ENCODE data around the gene LTA4H.
"Not testable (repeated sequence)": the region's sequence is repeated elsewhere in the genome, so short reads cannot be mapped to it uniquely, and the experiment has no call there.

The LTA4H gene

DNA sequence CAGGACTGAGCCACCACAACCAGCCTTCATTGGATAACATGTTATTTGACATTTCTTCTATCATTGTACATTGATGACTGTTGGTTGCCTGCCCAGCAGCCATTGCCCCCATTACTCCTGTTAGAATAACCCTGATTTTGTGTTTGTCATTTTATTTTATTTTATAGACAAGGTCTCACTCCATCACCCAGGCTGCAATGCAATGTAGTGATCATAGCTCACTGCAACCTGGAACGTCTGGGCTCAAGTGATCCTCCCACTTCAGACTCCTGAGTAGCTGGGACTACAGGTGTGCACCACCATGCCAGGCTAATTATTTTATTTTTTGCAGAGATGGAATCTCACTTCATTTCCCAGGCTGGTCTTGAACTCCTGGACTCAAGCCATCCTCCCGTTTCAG is 33.2 kb upstream of the LTA4H start:
- no peaks in the 10 kb centered on the region for H3K9me3 Mint-ChIP-seq
- no peaks in the 10 kb centered on the region for H3K4me1 Mint-ChIP-seq
- H3K36me3 Mint-ChIP-seq (ENCODE audit: low read depth) = no peaks in the 10 kb centered on the region
- no peak overlapping the region for H3K27ac Mint-ChIP-seq
- H3K27me3 Mint-ChIP-seq (ENCODE audit: low read depth) = peaks cover 14% of the 10 kb centered on the region
- no peak overlapping the region for H3K4me3 Mint-ChIP-seq
- TF ChIP-seq, protein P1, sequence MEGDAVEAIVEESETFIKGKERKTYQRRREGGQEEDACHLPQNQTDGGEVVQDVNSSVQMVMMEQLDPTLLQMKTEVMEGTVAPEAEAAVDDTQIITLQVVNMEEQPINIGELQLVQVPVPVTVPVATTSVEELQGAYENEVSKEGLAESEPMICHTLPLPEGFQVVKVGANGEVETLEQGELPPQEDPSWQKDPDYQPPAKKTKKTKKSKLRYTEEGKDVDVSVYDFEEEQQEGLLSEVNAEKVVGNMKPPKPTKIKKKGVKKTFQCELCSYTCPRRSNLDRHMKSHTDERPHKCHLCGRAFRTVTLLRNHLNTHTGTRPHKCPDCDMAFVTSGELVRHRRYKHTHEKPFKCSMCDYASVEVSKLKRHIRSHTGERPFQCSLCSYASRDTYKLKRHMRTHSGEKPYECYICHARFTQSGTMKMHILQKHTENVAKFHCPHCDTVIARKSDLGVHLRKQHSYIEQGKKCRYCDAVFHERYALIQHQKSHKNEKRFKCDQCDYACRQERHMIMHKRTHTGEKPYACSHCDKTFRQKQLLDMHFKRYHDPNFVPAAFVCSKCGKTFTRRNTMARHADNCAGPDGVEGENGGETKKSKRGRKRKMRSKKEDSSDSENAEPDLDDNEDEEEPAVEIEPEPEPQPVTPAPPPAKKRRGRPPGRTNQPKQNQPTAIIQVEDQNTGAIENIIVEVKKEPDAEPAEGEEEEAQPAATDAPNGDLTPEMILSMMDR (IDR thresholded peaks at IDR 0.05; ENCODE audit: unreplicated experiment in 3 of 3) = no peak

DNA sequence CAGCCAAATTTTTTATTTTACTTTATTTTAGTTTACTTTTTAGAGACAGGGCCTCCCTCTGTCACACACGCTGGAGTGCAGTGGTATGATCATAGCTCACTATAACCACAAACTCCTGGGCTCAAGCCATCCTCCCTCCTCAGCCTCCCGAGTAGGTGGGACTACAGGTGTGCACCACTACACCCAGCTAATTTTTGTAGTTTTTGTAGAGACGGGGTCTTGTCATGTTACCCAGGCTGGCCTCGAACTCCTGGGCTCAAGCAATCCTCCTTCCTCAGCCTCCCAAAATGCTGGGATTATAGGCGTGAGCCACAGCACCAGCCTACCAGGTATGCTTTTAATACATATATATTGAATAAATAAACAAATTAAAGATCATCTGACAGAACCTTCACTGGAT is 32.7 kb upstream of the LTA4H start:
- no peaks in the 10 kb centered on the region for H3K4me1 Mint-ChIP-seq
- TF ChIP-seq, protein P1 (IDR thresholded peaks at IDR 0.05; ENCODE audit: unreplicated experiment in 3 of 3) = no peak
- H3K9me3 Mint-ChIP-seq = no peaks in the 10 kb centered on the region
- peaks cover 9% of the 10 kb centered on the region for H3K27me3 Mint-ChIP-seq (ENCODE audit: low read depth)
- no peak overlapping the region for H3K4me3 Mint-ChIP-seq
- H3K36me3 Mint-ChIP-seq (ENCODE audit: low read depth) = no peaks in the 10 kb centered on the region
- no peak overlapping the region for H3K27ac Mint-ChIP-seq

DNA sequence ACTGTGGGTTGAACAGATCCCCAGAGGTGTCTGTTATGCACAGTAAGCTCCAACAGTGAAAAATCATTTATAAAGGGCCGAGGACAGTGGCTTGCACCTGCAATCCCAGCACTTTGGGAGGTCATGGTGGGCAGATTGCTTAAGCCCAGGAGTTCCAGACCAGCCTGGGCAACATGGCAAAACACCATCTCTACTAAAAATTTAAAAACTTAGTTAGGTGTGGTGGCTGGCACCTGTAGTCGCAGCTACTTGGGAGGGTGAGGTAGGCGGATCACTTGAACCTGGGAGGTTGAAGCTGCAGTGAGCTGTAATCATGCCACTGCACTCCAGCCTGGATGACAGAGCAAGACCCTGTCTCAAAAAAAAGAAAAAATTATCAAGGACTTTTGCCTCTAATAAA is 30.4 kb upstream of the LTA4H start:
- H3K27me3 Mint-ChIP-seq (ENCODE audit: low read depth); H3K36me3 Mint-ChIP-seq (ENCODE audit: low read depth); H3K4me1 Mint-ChIP-seq; H3K4me3 Mint-ChIP-seq; H3K9me3 Mint-ChIP-seq; H3K27ac Mint-ChIP-seq: not testable (repeated sequence)

DNA sequence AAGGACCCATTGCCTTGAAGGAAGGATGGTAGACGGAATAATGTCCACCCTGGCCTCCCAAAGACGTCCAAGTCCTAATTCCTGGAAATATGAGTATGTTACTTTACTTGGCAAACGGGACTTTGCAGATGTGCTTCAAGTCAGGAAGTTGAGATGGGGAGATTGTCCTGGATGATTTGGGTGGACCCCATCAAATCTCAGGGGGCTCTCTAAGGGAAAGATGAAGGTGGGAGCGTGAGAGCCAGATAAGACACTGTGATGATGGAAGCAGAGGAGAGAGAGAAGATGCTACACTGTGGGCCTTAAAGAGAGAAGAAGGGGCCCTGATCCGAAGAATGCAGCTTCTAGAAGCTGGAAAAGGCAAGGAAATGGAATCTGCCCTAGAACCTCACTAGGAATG is 29.6 kb upstream of the LTA4H start:
- Mint-ChIP-seq H3K4me1 (no peaks in the 10 kb centered on the region), H3K9me3 (no peaks in the 10 kb centered on the region)

DNA sequence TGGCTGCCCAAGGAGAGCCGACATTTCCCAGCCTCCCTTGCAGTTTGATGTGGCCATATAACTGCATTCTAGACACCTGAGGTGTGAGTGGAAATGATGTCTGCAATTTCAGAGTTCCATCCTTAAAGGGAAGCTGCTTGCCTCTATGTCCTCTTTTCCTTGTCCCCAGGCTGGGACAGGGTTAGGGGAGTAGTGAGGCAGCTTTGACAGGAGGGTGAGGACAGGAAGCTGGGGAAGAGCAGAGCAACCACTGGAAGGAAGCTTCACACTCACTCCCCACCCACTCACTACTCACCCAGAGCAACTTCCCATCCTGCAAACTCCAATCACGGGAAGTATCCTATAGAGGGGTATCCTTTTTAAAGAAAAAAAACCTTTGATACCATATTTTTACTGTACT is 28.9 kb upstream of the LTA4H start:
- TF ChIP-seq, protein P1 (IDR thresholded peaks at IDR 0.05; ENCODE audit: unreplicated experiment in 3 of 3) = no peak
- Mint-ChIP-seq H3K4me3 (no peak overlapping the region), H3K36me3 (ENCODE audit: low read depth) (no peaks in the 10 kb centered on the region), H3K9me3 (no peaks in the 10 kb centered on the region), H3K27ac (no peak overlapping the region), H3K27me3 (ENCODE audit: low read depth) (peaks cover 9% of the 10 kb centered on the region), H3K4me1 (no peaks in the 10 kb centered on the region)

More for the DNA sequence above, 29.6 kb upstream of the LTA4H start:
- Mint-ChIP-seq H3K27ac (no peak overlapping the region), H3K36me3 (ENCODE audit: low read depth) (no peaks in the 10 kb centered on the region), H3K27me3 (ENCODE audit: low read depth) (peaks cover 9% of the 10 kb centered on the region), H3K4me3 (no peak overlapping the region)
- TF ChIP-seq, protein P1 (IDR thresholded peaks at IDR 0.05; ENCODE audit: unreplicated experiment in 3 of 3) = no peak

DNA sequence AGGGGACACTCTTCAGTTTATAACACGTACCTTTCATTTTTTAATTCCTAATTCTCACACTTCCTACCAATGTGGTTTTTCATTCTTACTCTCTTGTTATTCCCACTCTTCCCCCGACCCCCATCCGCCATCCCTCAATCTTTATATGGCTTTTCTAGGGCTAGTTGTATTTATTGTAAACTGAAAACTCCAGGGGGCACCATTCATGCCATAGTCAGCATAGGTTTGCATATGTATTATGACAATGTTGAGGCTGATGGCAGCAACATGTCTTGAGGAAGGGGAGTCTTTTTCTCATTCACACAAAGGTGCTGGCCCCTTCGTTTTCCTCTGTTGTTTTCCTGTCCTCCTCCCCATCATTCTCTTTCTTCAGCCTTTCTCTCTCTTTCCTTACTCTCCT is 27.7 kb upstream of the LTA4H start:
- H3K36me3 Mint-ChIP-seq (ENCODE audit: low read depth) = no peaks in the 10 kb centered on the region
- no peaks in the 10 kb centered on the region for H3K4me1 Mint-ChIP-seq
- TF ChIP-seq, protein P1 (IDR thresholded peaks at IDR 0.05; ENCODE audit: unreplicated experiment in 3 of 3) = no peak
- H3K27me3 Mint-ChIP-seq (ENCODE audit: low read depth) = peaks cover 9% of the 10 kb centered on the region
- H3K27ac Mint-ChIP-seq = no peak overlapping the region
- no peaks in the 10 kb centered on the region for H3K9me3 Mint-ChIP-seq
- no peak overlapping the region for H3K4me3 Mint-ChIP-seq

All from nephron (organoid).